ENCODE measurements around the gene MMP3.
"Not testable (repeated sequence)": the region's sequence is repeated elsewhere in the genome, so short reads cannot be mapped to it uniquely, and the experiment has no call there.

Gene MMP3

GRCh38 chr11:102843489-102843888 is at the start of gene MMP3:
TSS of gene MMP3 (minus strand) at chr11:102843609. CDS start at chr11:102843546, 63 bp downstream.
- no peak for DNase-seq

GRCh38 chr11:102891736-102892135 is 48.3 kb upstream of the MMP3 start:
- no peak for DNase-seq

- DNase-seq = no peak
Measured at GRCh38 chr11:102886999-102887398, 43.6 kb upstream of the MMP3 start.

GRCh38 chr11:102883141-102883540 is 39.7 kb upstream of the MMP3 start:
- no peak for DNase-seq

GRCh38 chr11:102882389-102883024 is 39.1 kb upstream of the MMP3 start:
- no peak for DNase-seq

GRCh38 chr11:102879801-102880200 is 36.4 kb upstream of the MMP3 start:
- no peak for DNase-seq

GRCh38 chr11:102878595-102878994 is 35.2 kb upstream of the MMP3 start:
- no peak for DNase-seq

GRCh38 chr11:102874852-102875251 is 31.4 kb upstream of the MMP3 start, which contains the start of gene MMP12:
TSS of gene MMP12 (minus strand) at chr11:102874982. CDS start at chr11:102874937, 45 bp downstream.
- no peak for DNase-seq

GRCh38 chr11:102869354-102869964 is 26.1 kb upstream of the MMP3 start:
- not testable (repeated sequence) for DNase-seq

GRCh38 chr11:102868339-102868738 is 24.9 kb upstream of the MMP3 start:
- no peak for DNase-seq

- no peak for DNase-seq
Measured at GRCh38 chr11:102864724-102865123, 21.3 kb upstream of the MMP3 start.

GRCh38 chr11:102853956-102854355 is 10.5 kb upstream of the MMP3 start:
- no peak for DNase-seq

GRCh38 chr11:102853055-102853454 is 9.6 kb upstream of the MMP3 start:
- no peak for DNase-seq

- DNase-seq = no peak
Measured at GRCh38 chr11:102850973-102851745, 7.8 kb upstream of the MMP3 start.

- no peak for DNase-seq
Measured at GRCh38 chr11:102849311-102849710, 5.9 kb upstream of the MMP3 start.

GRCh38 chr11:102846292-102846691 is 2.9 kb upstream of the MMP3 start:
- DNase-seq = no peak

GRCh38 chr11:102842930-102843329 is 479 bp downstream of the MMP3 start:
- DNase-seq = no peak

GRCh38 chr11:102840018-102840417 is 3.4 kb downstream of the MMP3 start:
- no peak for DNase-seq

GRCh38 chr11:102837646-102838045 is 5.8 kb downstream of the MMP3 start:
- DNase-seq = no peak

GRCh38 chr11:102837156-102837555 is 6.3 kb downstream of the MMP3 start:
- no peak for DNase-seq

GRCh38 chr11:102836290-102836875 is 7.0 kb downstream of the MMP3 start:
- DNase-seq = no peak

GRCh38 chr11:102833731-102834130 is 9.7 kb downstream of the MMP3 start:
- no peak for DNase-seq

GRCh38 chr11:102832612-102833011 is 10.8 kb downstream of the MMP3 start:
- no peak for DNase-seq
